ENCODE results near the gene IQCF2. TPM values are rescaled to one million over a fixed set of nuclear protein-coding genes. Genes with fewer than 3 reads are reported as not detected.
"Not testable (repeated sequence)": the region's sequence is repeated elsewhere in the genome, so short reads cannot be mapped to it uniquely, and the experiment has no call there.

IQCF2 gene
- total RNA-seq, 1 donor from 2014 or later = not detected

DNA sequence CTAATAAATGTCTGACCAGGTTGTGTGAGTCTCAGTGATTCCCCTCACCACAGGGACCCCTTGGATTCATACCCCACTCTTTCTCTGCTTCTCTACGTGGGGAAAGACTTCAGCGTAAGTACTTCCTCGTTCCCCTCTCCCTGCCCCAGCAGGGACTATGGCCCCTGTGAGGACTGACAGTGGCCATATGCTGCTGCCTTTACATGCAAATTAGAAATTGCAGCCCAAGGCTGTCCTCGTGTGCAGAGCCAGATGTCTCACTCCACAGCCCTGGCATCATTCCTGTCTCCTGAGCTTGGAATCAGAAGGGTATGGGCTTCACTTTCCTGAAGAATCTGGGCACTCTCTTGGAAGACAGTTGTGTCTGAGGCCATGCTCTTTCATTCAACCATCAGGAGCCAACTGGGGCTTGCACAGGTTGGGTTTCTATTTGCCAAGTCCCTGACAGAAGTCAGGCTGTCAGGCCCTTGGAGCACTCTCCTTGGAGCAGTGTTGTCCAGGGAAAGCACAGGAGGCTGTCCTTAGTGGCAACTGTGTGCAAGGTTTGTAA lies 30.5 kb upstream of the IQCF2 start:
- no peak for TF ChIP-seq CTCF (IDR thresholded peaks at IDR 0.05; ENCODE audit: unreplicated experiment)
- Mint-ChIP-seq H3K4me1 (no peaks in the 10 kb centered on the region), H3K27me3 (ENCODE audit: low read depth) (peaks cover 32% of the 10 kb centered on the region), H3K4me3 (no peak overlapping the region), H3K27ac (no peak overlapping the region), H3K36me3 (no peaks in the 10 kb centered on the region), H3K9me3 (peaks cover 32% of the 10 kb centered on the region)
- no peak for DNase-seq (ENCODE audit: low spot score in 2 of 2, unreplicated experiment in 2 of 2)

DNA sequence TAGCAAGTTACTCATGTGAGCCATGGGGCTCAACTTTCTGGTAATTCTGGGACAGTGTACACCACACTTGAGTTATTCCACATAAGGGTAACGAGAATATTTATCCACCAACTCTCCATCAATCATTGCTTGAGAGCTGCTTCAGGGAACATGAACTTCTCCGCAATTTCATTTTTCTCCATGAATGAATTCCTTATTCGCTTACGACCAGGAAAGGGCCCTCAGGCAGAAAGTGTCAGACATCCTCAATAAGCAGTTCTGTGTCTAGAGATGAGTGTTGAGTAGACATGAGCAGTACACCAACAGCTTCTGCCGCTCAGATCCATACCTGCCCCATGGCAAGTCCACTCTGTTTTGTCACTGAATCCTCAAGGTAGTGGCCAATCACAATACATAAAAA lies 24.8 kb upstream of the IQCF2 start:
- H3K27ac Mint-ChIP-seq = no peak overlapping the region
- no peak for TF ChIP-seq CTCF (IDR thresholded peaks at IDR 0.05; ENCODE audit: unreplicated experiment)

GRCh38 chr3:51845129-51845528 lies 16.3 kb upstream of the IQCF2 start:
- H3K36me3 Mint-ChIP-seq = no peaks in the 10 kb centered on the region
- no peak overlapping the region for H3K27ac Mint-ChIP-seq

More for the DNA sequence above, 24.8 kb upstream of the IQCF2 start:
- peaks cover 48% of the 10 kb centered on the region for H3K27me3 Mint-ChIP-seq (ENCODE audit: low read depth)
- H3K36me3 Mint-ChIP-seq = no peaks in the 10 kb centered on the region
- DNase-seq (ENCODE audit: low spot score in 2 of 2, unreplicated experiment in 2 of 2) = no peak
- peaks cover 11% of the 10 kb centered on the region for H3K9me3 Mint-ChIP-seq
- peaks cover 2% of the 10 kb centered on the region for H3K4me1 Mint-ChIP-seq
- H3K4me3 Mint-ChIP-seq = no peak overlapping the region

GRCh38 chr3:51855411-51855810 lies 6.0 kb upstream of the IQCF2 start:
- not testable (repeated sequence) for H3K4me1 Mint-ChIP-seq; H3K36me3 Mint-ChIP-seq; DNase-seq (ENCODE audit: low spot score in 2 of 2, unreplicated experiment in 2 of 2); H3K27ac Mint-ChIP-seq; H3K4me3 Mint-ChIP-seq
- H3K9me3 Mint-ChIP-seq = peaks cover 15% of the 10 kb centered on the region
- peaks cover 12% of the 10 kb centered on the region for H3K27me3 Mint-ChIP-seq (ENCODE audit: low read depth)

More at GRCh38 chr3:51845129-51845528, 16.3 kb upstream of the IQCF2 start:
- no peak for TF ChIP-seq CTCF (IDR thresholded peaks at IDR 0.05; ENCODE audit: unreplicated experiment)
- H3K4me1 Mint-ChIP-seq = peaks cover 6% of the 10 kb centered on the region
- H3K27me3 Mint-ChIP-seq (ENCODE audit: low read depth) = peaks cover 24% of the 10 kb centered on the region
- no peak for DNase-seq (ENCODE audit: low spot score in 2 of 2, unreplicated experiment in 2 of 2)
- peaks cover 26% of the 10 kb centered on the region for H3K9me3 Mint-ChIP-seq
- H3K4me3 Mint-ChIP-seq = no peak overlapping the region

DNA sequence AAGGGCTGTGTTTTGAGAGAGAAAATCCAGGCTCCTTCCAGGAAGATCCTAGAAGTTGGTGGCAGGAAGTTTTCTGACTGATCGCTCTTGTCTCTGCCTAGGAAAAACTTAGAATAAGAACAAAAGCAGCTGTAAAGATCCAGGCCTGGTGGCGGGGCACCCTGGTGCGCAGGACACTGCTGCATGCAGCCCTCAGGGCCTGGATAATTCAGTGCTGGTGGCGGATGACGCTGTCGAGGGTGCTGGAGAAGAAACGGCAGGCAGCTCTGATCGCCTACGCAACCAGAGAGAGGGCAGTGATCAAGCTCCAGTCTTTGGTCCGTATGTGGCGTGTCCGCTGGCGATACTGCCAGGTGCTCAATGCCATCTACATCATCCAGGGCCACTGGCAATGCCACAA lies 1.5 kb downstream of the IQCF2 start:
- Mint-ChIP-seq H3K27ac (no peak overlapping the region), H3K4me1 (no peaks in the 10 kb centered on the region), H3K27me3 (ENCODE audit: low read depth) (peaks cover 5% of the 10 kb centered on the region), H3K36me3 (no peaks in the 10 kb centered on the region), H3K9me3 (peaks cover 6% of the 10 kb centered on the region), H3K4me3 (no peak overlapping the region)
- no peak for DNase-seq (ENCODE audit: low spot score in 2 of 2, unreplicated experiment in 2 of 2)
- TF ChIP-seq CTCF (IDR thresholded peaks at IDR 0.05; ENCODE audit: unreplicated experiment) = no peak

DNA sequence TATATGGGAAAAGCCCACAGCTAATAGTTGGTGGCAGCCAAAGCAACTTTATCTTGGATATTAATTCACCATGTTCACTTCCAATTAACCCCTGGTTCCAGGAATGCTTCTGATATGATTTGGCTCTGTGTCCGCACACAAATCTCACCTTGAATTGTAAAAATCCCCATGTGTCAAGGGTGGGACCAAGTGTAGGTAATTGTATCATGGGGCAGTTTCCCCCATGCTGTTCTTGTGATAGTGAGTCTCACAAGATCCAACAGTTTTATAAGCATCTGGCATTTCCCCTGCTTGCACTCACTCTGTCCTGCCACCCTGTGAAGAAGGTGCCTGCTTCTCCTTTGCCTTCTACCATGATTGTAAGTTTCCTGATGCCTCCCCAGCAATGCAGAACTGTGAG lies 7.5 kb downstream of the IQCF2 start:
- H3K27me3 Mint-ChIP-seq (ENCODE audit: low read depth); H3K4me3 Mint-ChIP-seq: not testable (repeated sequence)
- H3K4me1 Mint-ChIP-seq = peaks cover 12% of the 10 kb centered on the region

GRCh38 chr3:51869304-51869703 lies 7.9 kb downstream of the IQCF2 start:
- no peaks in the 10 kb centered on the region for H3K36me3 Mint-ChIP-seq
- peaks cover 9% of the 10 kb centered on the region for H3K27me3 Mint-ChIP-seq (ENCODE audit: low read depth)
- H3K9me3 Mint-ChIP-seq = no peaks in the 10 kb centered on the region
- H3K27ac Mint-ChIP-seq = peak overlapping the region; percentile 90
- no peak for DNase-seq (ENCODE audit: low spot score in 2 of 2, unreplicated experiment in 2 of 2)
- TF ChIP-seq CTCF (IDR thresholded peaks at IDR 0.05; ENCODE audit: unreplicated experiment) = no peak
- H3K4me3 Mint-ChIP-seq = no peak overlapping the region
- peaks cover 12% of the 10 kb centered on the region for H3K4me1 Mint-ChIP-seq

More for the DNA sequence above, 7.5 kb downstream of the IQCF2 start:
- not testable (repeated sequence) for H3K36me3 Mint-ChIP-seq; DNase-seq (ENCODE audit: low spot score in 2 of 2, unreplicated experiment in 2 of 2); H3K9me3 Mint-ChIP-seq
- H3K27ac Mint-ChIP-seq = peak overlapping the region; percentile 90

All from mesothelial cell of epicardium (in vitro differentiated cells).